Fibroblast of skin of right quadriceps (primary cell): ENCODE data around the gene ALK.

Experiments used
- DNase-seq: peaks from one replicate; pipeline ENCODE4 v3.0.0-alpha.2; 2013

ALK gene

DNA sequence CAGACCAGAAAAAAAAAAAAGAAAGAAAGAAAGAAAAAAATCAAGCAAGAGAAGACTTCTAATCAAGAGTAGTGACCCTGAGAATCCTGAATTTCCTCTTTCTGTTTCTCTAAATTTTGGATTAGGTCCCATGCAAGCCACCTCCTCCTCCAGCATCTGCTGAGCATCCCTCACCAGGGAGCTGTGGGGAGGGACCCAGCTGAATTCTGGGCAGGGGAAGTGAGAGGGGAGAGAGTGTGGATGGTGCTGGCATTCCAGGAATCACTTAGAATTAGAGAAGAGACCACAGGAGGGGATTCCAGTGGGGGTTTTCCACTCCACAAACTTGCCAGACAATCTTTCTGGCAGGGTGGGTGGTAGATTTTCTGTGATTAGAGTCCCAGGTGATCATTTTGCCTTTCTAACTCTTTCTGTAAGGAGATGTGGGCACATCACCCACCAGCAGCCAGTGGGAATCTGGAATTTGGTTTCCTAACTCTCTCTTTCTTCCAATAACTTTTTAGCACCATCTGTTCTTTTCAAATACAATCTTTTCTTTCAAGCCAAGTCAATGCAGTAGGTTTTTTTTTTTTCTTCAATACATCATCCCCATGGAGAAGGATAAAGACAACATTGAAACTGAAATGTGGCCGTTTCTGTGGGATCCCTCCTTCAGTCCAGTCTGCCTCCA, 526.9 kb downstream of the ALK start:
- no peak for DNase-seq

DNA sequence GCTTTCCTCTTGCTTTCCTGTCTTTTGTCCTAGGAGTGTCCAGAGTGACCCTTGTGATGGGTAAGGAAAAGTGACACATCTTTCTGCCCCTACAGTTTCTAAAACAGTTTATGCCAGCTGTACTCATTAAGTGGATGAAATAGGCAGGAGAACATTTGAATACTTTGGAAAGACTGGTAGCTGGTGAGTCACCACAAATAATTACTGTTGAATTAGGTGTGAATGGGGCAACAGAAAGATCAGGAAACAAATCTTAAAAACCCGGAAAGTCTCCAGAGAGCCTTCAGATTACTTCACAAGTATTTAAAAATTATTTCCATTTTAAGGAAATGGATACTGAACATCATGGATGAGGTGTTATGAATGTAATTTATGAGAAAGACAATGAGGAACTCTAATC, 527.7 kb downstream of the ALK start:
- DNase-seq = no peak

DNA sequence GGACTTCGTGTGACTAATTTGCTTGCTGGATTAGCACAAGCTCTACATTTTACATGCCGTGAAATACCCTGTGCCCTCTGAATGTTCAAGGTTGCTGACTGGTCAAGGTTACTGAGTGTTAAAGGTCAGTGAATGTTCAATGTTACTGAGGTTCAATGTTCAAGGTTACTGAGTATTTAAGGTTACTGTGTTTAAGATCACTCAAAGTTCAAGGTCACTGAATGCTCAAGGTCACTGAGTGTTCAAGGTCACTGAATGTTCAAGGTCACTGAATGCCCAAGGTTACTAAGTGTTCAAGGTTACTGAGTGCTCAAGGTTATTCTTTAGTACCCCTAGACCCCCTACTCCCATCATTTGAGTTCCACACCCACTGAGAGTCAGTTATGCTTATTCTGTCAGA, 528.6 kb downstream of the ALK start:
- no peak for DNase-seq

DNA sequence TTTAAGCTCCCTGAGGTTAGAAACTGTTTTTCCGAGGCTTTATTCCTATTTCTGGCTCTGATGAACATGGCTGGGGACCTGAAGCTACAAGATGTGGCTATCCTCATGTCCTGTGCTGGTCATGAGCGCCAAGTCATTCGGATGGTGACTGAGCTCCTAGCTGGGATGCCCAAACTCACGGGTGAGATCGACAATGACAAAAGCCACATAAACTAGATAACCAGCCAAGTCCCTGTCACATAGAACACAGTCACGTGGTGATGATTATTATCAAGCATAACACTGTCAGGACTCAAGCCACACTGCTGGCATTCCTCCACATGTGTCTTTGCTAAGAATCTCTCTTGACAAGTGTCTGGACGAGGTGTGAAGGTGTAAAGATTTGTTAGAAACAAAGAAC, 531.2 kb downstream of the ALK start:
- DNase-seq = no peak

DNA sequence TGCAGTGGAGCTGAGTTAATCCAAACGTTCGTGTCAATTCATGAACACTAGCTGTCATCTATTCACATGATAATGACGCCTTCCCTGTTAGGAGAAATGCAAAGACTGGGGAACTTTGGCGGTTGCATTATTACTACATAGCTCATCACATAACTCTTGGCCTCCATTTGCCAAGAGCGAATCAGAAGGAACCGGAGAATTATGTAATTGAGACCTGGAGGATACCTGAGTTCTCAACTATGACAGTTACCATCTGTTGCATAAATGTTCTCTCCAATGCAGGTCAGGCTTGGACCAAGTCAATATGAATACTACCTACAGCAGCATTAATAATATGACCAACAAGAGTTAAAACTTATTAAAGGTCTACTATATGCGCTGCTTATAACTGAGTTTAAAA, 531.7 kb downstream of the ALK start:
- no peak for DNase-seq

DNA sequence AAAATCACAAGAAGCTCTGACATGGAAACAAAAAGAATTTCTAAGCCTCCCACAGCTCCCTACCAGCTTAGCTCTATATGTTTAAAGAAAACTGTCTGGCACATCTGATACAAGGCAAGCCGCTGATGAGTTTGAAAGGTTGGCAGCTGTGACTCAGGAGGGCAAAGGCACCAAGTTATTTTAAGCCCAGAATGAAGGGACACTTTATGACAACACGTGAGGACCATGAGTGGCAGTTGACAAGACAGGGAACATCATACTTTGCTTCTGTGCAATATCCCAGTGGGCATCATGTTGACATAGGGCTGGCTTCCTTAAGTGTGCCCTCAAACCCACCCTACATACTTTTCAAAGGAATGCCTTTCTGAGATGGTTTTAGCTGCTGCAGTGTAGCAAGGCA, 533.3 kb downstream of the ALK start:
- no peak for DNase-seq

DNA sequence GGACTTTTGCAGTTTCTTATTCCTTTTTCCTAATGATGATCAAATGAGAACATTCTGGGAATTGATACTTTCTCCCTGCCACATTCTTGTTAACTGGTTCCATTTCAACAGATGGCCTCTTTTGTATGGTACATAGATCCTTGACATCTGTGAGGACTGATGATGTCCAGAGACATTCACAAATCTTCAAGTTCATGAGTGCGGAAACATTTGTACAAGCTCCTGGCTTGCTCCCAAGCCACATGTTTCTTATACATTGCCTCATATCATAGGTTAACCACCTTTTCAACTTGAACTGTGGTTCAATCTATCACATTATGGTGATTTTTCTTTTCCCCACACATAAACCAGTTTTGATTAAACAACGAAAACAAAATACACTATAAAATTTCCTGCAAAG, 538.9 kb downstream of the ALK start:
- peak; percentile 14 for DNase-seq

DNA sequence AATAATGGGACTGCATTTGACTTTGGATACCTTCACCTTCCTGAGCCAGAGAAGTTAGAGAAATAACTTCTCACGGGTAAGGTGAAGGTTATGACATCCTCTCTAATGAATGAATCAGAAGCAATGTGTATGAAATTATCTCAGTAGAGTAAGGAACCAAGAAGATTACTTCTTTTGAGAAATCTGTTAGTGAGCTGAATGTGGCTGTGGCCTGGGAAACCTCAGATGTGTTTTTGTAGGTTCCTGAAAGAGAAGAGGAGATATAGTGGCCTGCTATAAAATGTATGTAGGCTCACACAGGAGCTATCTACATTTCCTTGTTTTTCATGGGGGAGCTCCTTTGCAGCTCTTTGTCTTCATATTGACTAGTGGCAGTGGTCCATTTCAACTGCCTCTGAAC, 543.6 kb downstream of the ALK start:
- no peak for DNase-seq

DNA sequence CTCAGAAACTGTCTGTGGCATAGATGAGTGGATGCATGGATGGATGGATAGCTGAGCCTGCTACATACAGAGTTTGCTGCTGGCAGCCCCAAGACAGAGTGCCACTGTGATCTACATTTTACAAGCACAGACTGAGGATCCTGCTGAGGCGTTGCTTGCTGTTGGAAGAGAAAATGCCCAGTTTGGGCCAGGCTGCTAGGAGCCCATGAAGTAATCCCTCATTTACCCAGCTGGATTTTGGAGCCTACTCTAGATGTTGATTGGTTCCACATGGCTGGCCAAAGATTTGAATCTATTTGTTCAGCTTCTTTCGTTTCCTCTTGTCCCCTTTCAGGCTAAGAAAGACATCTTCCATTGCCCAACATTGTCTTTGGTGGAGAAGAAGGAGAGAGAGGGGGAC, 544.8 kb downstream of the ALK start:
- DNase-seq = no peak

DNA sequence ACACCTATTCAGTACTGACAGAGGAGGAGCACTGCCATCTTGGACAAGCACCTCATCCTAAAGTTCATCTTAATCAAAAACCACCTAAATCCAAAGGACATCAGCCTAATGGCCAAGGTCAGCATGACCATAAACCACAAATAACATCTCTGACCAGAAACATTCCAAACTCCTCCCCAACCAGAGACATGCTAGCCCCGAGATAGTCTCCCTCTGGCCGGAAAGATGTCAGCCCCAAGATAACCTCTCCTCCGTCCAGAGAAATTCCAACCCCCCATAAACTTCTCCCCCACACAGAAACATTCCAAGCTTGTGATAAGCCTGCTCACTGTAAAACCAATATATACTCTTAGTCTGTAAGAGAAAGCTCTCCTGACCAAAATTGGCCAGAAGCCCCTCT, 545.5 kb downstream of the ALK start:
- no peak for DNase-seq

DNA sequence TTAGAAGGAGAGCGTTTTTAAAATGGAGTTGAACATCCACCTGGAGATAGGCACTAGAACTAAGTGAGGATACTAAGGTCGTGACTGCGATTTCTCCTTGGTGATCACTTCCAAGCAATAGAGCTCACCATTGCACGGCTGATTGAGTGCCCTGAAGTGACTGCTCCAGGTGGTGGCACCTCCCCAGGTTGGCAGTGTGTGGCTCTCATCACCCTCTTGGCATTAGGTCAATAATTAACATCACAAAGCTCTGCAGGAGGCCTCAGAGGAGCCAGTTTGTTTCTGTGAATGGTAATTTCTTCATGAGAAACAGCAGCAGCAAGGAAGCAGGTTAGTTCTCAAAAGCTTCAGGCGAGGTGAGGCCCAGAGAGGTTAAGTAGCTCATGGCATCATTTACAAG, 546.6 kb downstream of the ALK start:
- DNase-seq = no peak

DNA sequence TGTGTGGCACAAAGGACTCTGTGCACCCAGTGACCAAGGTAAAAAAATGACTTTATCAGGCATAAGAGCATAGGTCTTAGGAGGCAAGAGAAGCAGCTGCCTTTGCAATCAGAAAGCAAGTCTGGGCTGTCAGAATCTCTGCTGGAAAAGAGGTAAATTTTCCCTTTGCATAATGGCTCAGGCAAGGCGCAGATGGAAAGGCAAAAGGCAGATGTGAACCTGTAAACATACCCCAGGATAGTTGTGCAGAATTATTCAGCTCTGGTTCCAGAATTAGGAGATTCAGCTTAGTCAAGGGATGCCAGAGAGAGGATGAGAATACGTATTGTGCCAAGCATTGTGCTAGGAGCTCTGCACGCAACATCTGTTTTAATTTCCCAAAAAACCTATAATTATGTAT, 547.5 kb downstream of the ALK start:
- no peak for DNase-seq

DNA sequence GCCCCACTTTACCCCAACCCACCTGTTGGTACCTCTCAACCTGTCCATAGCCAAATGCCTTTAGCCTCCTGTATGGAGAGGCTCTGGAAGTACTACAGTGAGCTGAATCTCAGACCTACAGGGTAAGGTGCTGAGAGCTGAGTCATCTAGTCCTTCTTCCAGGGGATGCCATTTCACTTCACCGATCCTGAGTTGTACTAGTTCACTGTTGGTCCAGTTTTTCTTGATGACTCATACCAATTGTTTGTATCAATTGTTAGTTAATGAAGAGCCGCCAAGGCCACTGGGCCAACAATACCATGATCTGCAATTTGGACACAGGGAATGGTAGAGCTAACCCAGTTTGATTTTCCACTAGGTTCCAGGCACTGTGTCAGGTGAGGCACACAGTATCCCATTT, 549.2 kb downstream of the ALK start:
- no peak for DNase-seq

DNA sequence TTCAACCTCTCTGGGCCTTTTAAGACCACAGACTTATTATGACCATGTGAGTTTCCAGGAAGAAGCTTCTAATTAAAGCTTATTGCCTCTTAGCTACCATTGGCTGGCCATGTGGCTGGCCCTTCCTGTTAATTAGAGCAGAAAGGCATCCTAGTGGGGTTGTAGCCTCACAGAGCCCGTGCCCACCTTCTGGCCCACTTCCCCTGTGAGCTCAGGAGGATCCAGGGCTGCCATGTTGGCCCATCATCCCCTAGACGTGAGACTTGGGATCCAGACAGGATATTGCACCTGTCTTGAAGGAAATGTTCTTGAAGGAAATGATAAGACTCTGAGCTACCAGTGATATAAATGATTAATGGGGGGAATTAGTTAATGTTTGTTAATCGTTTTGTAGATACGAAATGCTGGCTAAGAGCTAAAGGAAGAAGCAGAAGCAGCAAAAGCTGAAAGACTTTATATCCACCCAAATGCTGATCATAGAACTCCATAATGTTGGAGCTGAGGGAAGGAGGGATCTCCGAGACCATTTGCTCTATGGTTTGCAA, 550.7 kb downstream of the ALK start:
- DNase-seq = no peak

DNA sequence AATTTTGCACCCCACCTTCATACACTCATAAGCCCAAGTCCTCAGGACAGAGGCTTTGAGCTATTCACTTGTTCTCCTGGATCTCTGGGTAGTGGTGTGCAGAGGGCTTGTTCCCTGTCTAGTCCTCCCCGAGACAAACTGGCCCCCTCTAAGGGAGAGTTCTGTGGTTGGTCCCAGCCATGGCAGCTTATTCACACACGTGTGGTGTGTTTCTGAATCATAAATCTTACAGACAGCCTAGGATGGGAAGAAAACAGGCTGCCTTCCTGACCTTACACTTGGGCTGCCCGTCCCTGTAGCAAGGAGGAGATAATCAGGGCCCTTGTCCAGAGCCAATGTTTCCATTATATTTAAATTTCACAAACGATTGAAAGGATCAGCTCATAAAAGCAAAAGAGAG, 551.2 kb downstream of the ALK start:
- no peak for DNase-seq

DNA sequence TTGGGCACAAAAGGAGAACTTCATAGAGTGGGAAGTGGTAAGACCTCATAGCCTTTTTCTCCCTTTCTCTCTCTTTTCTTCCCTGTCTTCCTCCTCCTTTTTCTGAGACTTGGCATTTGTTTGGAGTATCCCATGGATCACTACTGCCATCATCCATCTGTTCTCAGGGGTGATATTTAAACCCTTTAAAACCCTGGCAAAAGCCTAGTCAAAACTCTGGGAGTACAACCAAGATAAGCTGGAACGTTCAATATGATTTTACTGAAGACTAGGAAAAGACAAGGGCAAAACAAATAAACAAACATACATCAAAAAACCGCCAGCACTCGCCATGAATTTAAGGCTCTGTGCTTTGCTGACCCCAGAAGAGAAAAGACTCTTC, 552.7 kb downstream of the ALK start:
- DNase-seq = no peak

DNA sequence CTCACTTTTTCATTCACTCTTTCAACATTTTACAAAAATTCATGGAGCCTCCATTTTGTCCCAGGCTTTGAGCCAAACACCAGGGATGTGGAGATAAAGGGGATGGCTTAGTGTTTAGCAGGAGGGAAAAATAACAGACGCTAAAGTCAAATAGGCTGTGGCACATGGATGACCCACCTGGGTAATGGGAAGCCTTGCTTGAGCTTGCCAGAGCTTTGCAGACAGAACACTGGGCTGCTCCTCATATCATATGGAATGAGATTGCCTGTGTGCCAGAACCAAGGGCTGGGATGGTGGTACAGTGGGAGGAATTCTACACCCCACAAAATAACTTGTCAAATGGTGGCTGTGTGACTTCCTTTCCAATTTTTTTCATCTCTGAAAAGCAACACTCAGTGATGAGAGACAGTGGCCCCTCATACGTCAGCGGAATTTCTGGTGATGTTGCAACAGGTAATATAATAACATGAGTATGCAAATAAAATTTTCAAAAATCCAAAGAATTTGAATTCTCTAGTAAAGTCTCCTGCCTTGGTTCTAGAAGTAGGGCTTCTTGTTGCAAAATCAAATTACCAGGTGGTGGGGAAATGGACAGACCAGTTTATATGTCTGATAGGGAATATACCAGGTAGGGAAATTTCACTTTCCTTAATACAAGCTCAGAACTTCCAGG, 553.3 kb downstream of the ALK start:
- DNase-seq = peak; percentile 22

DNA sequence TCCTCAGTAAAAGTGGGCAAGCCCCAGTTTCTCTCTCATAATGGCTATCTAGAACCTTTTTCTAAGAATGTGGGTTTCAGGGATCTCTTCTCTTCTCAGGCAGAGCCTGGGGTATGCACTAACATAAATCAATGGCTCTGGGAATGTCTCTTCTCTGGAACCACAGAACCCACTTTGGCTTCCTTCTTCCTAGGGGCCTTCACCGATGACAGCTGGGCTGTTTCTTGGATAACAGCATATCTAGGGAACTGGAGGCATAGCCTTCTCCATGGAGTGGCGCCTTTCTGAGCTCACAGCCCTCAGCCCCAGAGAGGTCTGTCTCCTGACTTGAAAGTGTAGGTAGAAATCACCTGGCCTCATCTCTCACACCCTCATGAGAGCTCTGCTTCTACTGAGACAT, 558.3 kb downstream of the ALK start:
- DNase-seq = no peak

DNA sequence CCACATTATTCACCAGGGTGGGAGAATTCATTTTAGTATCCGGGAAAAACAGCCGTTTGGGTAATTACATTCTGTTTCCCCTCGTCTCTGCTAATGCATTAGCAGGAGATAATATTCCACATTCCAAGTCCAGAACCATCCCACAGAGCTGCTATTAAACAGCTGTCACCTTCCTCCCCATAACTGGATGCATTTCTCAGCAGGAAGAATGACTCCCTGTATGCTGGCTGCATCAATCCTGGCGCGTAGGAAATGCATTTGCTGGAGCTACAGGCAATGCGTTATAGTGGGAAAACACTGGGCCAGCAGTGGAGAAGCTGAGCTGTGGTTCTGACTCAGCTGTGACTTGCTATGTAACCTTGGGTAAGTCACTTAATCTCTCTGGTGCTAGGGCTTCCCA, 560.2 kb downstream of the ALK start:
- DNase-seq = no peak

DNA sequence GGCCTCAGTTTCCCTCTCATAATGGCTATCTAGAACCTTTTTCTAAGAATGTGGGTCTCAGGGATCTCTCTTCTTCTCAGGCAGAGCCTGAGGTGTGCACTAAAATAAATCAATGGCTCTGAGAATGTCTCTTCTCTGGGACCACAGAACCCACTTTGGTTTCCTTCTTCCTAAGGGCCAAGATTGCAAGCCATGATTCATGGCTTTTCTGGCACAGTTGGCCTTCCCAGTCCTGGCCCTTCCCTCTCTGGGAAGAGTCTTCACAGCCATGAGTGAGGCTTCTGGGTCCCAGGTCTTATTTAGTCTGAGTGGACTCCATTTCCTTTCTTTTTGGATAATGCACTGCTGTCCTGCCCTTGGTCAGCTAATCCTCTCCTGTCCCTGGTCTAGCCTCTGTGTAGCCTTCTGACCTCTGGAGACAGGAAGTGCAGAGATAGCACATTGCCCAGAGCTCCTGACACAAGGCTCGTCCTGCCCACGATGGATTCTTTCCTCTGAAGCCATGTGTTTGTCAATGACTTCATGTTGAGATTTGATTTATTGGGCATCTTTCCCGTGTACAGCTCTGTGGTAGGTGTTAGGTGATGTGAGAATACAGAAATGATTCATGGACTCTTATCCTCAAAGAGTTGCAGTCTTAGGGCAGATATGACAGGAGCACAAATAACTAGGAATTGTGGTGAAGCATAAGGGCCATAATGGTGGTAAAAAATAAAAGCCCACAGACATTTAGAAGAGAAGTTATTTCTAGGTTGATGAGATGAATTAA, 561.2 kb downstream of the ALK start:
- no peak for DNase-seq

DNA sequence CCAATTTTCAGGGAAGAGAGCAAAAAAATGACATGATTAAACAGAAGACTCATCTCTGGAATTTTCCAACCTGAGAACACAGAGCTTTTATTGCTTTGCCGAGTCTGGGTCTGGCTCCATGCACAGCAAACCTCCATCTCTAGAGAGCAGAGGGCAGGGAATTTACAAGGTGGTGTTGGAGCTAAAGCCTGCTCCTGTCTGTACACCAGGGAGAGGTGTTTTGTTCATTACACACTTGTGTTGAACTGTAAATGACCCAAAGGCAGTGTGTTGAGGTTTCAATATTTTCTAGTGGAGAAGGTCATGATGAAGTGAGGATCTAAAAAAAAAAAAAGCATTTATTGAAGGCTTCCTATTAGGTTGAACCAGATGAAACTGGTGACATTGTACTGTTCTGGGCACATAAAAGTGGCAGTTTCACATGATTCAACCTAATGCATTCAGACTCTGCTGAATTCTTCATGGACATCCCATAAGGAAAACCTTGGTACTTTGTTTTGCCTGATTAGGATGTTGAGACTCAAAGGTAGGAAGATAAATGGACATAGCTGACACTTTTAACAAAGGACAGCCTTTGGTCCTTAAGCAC, 567.9 kb downstream of the ALK start:
- no peak for DNase-seq

DNA sequence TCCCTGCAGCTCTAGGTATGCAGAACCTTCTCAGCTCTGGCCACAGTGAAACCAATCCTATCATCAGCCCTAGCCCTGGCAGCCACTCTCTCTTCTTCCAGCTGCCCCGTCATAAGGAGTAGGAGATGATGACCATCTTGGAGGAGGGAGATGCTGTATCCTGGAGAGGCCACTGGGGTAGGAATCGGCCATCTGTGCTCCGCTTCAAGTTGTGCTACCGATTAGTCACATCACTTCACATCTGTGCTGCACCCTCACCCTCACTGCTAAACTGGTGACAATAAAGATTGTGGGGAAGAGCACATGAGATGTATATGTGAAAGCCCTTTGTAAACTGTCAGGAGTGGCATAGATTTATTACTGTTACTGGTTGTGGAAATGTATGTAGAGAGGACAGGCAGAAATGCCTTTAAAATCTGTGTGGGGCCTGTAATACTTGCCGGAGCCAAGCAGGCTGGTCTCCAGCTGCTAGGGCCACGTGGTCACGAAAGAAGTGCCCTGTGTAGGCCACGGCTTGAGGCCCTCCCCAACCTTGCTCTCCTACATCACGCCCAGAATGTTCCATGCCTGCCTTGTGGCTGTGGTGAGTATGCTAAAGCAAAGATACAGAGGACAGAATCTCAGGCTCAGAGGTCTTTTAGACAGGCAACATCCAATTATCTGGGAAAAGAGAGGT, 569.3 kb downstream of the ALK start:
- DNase-seq = peak; percentile 13

DNA sequence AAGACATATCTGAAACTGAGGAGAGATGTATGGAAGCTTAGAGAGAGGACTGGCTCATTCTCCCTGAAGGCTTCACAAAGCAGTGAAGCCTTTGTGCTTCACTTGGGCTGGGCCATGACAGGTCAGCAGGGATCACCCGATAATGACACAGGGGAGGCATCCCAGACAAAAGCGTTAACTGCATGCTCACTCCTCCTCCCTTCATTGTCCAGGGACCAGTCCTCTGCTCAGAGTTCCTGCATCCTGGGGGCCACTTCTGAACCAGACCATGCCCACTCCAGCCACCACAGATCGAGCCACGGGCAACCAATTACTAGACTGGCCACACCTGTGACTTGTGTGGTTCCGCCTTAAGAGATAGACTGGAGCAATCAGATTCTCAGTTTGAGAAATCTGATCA, 570.1 kb downstream of the ALK start:
- no peak for DNase-seq
